H1 (cell line): ENCODE results near the gene DVL1. TPM values are rescaled to one million over a fixed set of nuclear protein-coding genes. Genes with fewer than 3 reads are reported as not detected.
A peak's percentile ranks its signal among the peaks of the same experiment; 100 is the strongest.

Source experiments
- CTCF ChIA-PET: fragments of 300-600 bp; sonication (Branson Sonifier 250); formaldehyde crosslinking; loops from one replicate; lab custom pipeline; 2021; ENCODE audit not compliant: partially characterized antibody; lab: Charles Lee
- POLR2A ChIA-PET: fragments of 300-600 bp; sonication (Branson Sonifier 250); formaldehyde crosslinking; loops from one replicate; lab custom pipeline; 2021; ENCODE audit warnings: inconsistent platforms; ENCODE audit not compliant: partially characterized antibody; lab: Charles Lee
- DNase-seq, 2 experiments: peaks; one replicate each; pipeline versions ENCODE4 v3.0.0 to v3.0.0-alpha.2; 2010 to 2022; ENCODE audit warnings: low spot score in 2 of 2, low read depth in 1 of 2, mixed read lengths in 1 of 2
- FAIRE-seq: peaks from 2 replicates; lab custom pipeline; 2011; peaks lifted over from hg19 to GRCh38; lab: Jason Lieb, UNC
- H2AFZ ChIP-seq: 2 replicates; pipeline ENCODE4 v1.8.1; 2012; ENCODE audit warnings: low read length, inconsistent platforms
- H2AK5ac ChIP-seq: 2 replicates; pipeline ENCODE4 v1.6.1; 2013; ENCODE audit warnings: low read depth, low read length
- H2BK120ac ChIP-seq: replicated peaks from 2 replicates; pipeline ENCODE3; 2013; ENCODE audit warnings: low read depth, low read length, inconsistent platforms
- H2BK12ac ChIP-seq: 2 replicates; pipeline ENCODE4 v1.6.1; 2013; ENCODE audit warnings: low read depth, low read length
- H2BK15ac ChIP-seq: 2 replicates; pipeline ENCODE4 v1.6.1; 2013; ENCODE audit warnings: low read length
- H2BK20ac ChIP-seq: 2 replicates; pipeline ENCODE4 v1.6.1; 2013; ENCODE audit warnings: low read length
- H2BK5ac ChIP-seq: 2 replicates; pipeline ENCODE4 v1.6.1; 2013; ENCODE audit warnings: low read depth, low read length
- H3K14ac ChIP-seq: 2 replicates; pipeline ENCODE4 v1.6.1; 2013; ENCODE audit warnings: inconsistent platforms; ENCODE audit not compliant: insufficient read length
- H3K18ac ChIP-seq: 2 replicates; pipeline ENCODE4 v1.6.1; 2013; ENCODE audit warnings: low read length; ENCODE audit errors: extremely low read depth
- H3K23ac ChIP-seq: 2 replicates; pipeline ENCODE4 v1.6.1; 2013; ENCODE audit warnings: inconsistent platforms; ENCODE audit not compliant: insufficient read length
- H3K23me2 ChIP-seq: 2 replicates; pipeline ENCODE4 v1.6.1; 2013; ENCODE audit warnings: low read depth, low read length
- H3K27ac ChIP-seq: 2 replicates; pipeline ENCODE4 v1.6.1; 2011; ENCODE audit warnings: low read depth, low read length, inconsistent platforms
- H3K27me3 ChIP-seq, 4 experiments: replicated peaks in 1 of 4; 1 replicate in 1 of 4; 2 replicates in 3 of 4; pipeline versions ENCODE4 v1.6.1 to v1.8.1; 2011 to 2013; ENCODE audit warnings: low read length in 3 of 4, mild to moderate bottlenecking in 3 of 4, inconsistent platforms in 2 of 4, mixed read lengths in 2 of 4, moderate library complexity in 1 of 4; ENCODE audit not compliant: control insufficient read depth in 3 of 4, insufficient read depth in 3 of 4; ENCODE audit errors: extremely low read depth in 1 of 4
- H3K36me3 ChIP-seq, 4 experiments: 2 replicates each; pipeline versions ENCODE4 v1.6.1 to v1.8.1; 2011 to 2013; ENCODE audit warnings: mild to moderate bottlenecking in 4 of 4, low read length in 3 of 4, moderate library complexity in 2 of 4, control low read depth in 1 of 4, inconsistent platforms in 1 of 4; ENCODE audit not compliant: insufficient read depth in 4 of 4, control insufficient read depth in 2 of 4
- H3K4ac ChIP-seq: replicated peaks from 2 replicates; pipeline ENCODE3; 2013; ENCODE audit warnings: low read length, low read depth, mixed read lengths, inconsistent platforms; ENCODE audit not compliant: insufficient read length
- H3K4me1 ChIP-seq, 4 experiments: replicated peaks in 1 of 4; 1 replicate in 1 of 4; 2 replicates in 3 of 4; pipeline versions ENCODE4 v1.6.1 to v1.8.1; 2011 to 2013; ENCODE audit warnings: low read length in 3 of 4, inconsistent platforms in 2 of 4, mixed read lengths in 1 of 4; ENCODE audit not compliant: insufficient read depth in 4 of 4, control insufficient read depth in 3 of 4
- H3K4me2 ChIP-seq, 2 experiments: 2 replicates each; pipeline versions ENCODE4 v1.6.1 to v1.8.1; 2011 to 2013; ENCODE audit warnings: low read depth in 2 of 2, low read length in 2 of 2, control low read depth in 1 of 2, inconsistent platforms in 1 of 2, mild to moderate bottlenecking in 1 of 2; ENCODE audit not compliant: insufficient read depth in 1 of 2
- H3K4me3 ChIP-seq, 4 experiments: fragments of 200-600, 300-600 bp in 1 of 4; sonication (generic), shearing (Covaris generic), sonication (Bioruptor Twin) in 1 of 4; 2 replicates each; pipeline versions ENCODE4 v1.5.1 to v1.8.1; 2011 to 2016; ENCODE audit warnings: low read length in 4 of 4, low read depth in 3 of 4, control low read depth in 2 of 4, inconsistent platforms in 2 of 4, mild to moderate bottlenecking in 2 of 4, mixed read lengths in 1 of 4, moderate library complexity in 1 of 4; ENCODE audit not compliant: insufficient read depth in 2 of 4; ENCODE audit errors: extremely low read depth in 1 of 4
- H3K56ac ChIP-seq: replicated peaks from 2 replicates; pipeline ENCODE3; 2013; ENCODE audit warnings: low read depth, mild to moderate bottlenecking, mixed read lengths, low read length, inconsistent platforms; ENCODE audit not compliant: insufficient read length
- H3K79me1 ChIP-seq: 2 replicates; pipeline ENCODE4 v1.6.1; 2013; ENCODE audit warnings: low read depth, low read length, control low read depth
- H3K79me2 ChIP-seq, 2 experiments: 2 replicates each; pipeline versions ENCODE4 v1.6.1 to v1.8.1; 2012 to 2013; ENCODE audit warnings: low read length in 2 of 2, mild to moderate bottlenecking in 2 of 2, inconsistent platforms in 1 of 2; ENCODE audit not compliant: insufficient read depth in 2 of 2, control insufficient read depth in 1 of 2
- H3K9ac ChIP-seq, 4 experiments: replicated peaks in 1 of 4; 1 replicate in 1 of 4; 2 replicates in 3 of 4; pipeline versions ENCODE4 v1.6.1 to v1.8.1; 2011 to 2013; ENCODE audit warnings: low read depth in 3 of 4, low read length in 3 of 4, control low read depth in 2 of 4, mild to moderate bottlenecking in 2 of 4, moderate library complexity in 2 of 4, inconsistent platforms in 1 of 4; ENCODE audit errors: extremely low read depth in 1 of 4
- H3K9me3 ChIP-seq, 2 experiments: 2 replicates each; pipeline versions ENCODE4 v1.6.1 to v1.8.1; 2012 to 2013; ENCODE audit warnings: mild to moderate bottlenecking in 2 of 2, moderate library complexity in 2 of 2, control low read depth in 1 of 2, inconsistent platforms in 1 of 2, low read depth in 1 of 2, low read length in 1 of 2, mixed read lengths in 1 of 2; ENCODE audit not compliant: insufficient read depth in 2 of 2
- H4K20me1 ChIP-seq, 2 experiments: replicated peaks in 1 of 2; 2 replicates each; pipeline versions ENCODE3 to v1.8.1; 2011 to 2013; ENCODE audit warnings: inconsistent platforms in 2 of 2, low read length in 2 of 2, mild to moderate bottlenecking in 1 of 2; ENCODE audit not compliant: insufficient read depth in 2 of 2, control insufficient read depth in 1 of 2
- H4K5ac ChIP-seq: 2 replicates; pipeline ENCODE4 v1.6.1; 2013; ENCODE audit warnings: low read length, low read depth, mixed read lengths, inconsistent platforms; ENCODE audit not compliant: insufficient read length
- H4K8ac ChIP-seq: 2 replicates; pipeline ENCODE4 v1.8.0; 2013; ENCODE audit warnings: mild to moderate bottlenecking, moderate library complexity, low read length, inconsistent platforms; ENCODE audit not compliant: insufficient read depth; ENCODE audit errors: extremely low read depth
- H4K91ac ChIP-seq: replicated peaks from 2 replicates; pipeline ENCODE3; 2013; ENCODE audit warnings: low read length, mixed read lengths, inconsistent platforms; ENCODE audit not compliant: insufficient read length
- BCL11A ChIP-seq, 2 experiments: IDR thresholded peaks; one replicate each; pipeline ENCODE4 v1.6.1; 2011; ENCODE audit warnings: low read depth in 2 of 2, low read length in 2 of 2, mild to moderate bottlenecking in 2 of 2
- BRCA1 ChIP-seq: IDR thresholded peaks from 2 replicates; pipeline ENCODE4 v1.6.1; 2012; ENCODE audit warnings: low read depth, low read length, improper control_type of control experiment
- CBX5 ChIP-seq: fragments of 300-800, 300-1000 bp; sonication (generic); IDR thresholded peaks from 2 replicates; pipeline ENCODE4 v1.7.1; 2016; ENCODE audit warnings: antibody characterized with exemption, low read length, low read depth
- CHD1 ChIP-seq: IDR thresholded peaks from 2 replicates; pipeline ENCODE4 v1.6.1; 2012; ENCODE audit warnings: low read depth, low read length, improper control_type of control experiment
- CHD2 ChIP-seq: IDR thresholded peaks from 2 replicates; pipeline ENCODE4 v1.6.1; 2012; ENCODE audit warnings: low read length, improper control_type of control experiment
- EZH2 ChIP-seq: fragments of 200-600 bp; sonication (generic); IDR thresholded peaks from 2 replicates; pipeline ENCODE4 v1.7.1; 2012; ENCODE audit warnings: low read depth, mild to moderate bottlenecking, moderate library complexity, low read length, inconsistent platforms; ENCODE audit not compliant: severe bottlenecking
- GTF2F1 ChIP-seq: IDR thresholded peaks from 2 replicates; pipeline ENCODE4 v1.6.1; 2012; ENCODE audit warnings: low read depth, low read length, improper control_type of control experiment, borderline replicate concordance
- JUN ChIP-seq: IDR thresholded peaks from 2 replicates; pipeline ENCODE4 v1.6.1; 2011; ENCODE audit warnings: low read depth, mild to moderate bottlenecking, improper control_type of control experiment, low read length
- POLR2A ChIP-seq, 2 experiments: IDR thresholded peaks; 1 replicate in 1 of 2; 2 replicates in 1 of 2; pipeline ENCODE4 v1.6.1; 2011; ENCODE audit warnings: low read depth in 2 of 2, low read length in 2 of 2, mild to moderate bottlenecking in 2 of 2; ENCODE audit errors: control extremely low read depth in 1 of 2
- POLR2AphosphoS5 ChIP-seq: IDR thresholded peaks from 2 replicates; pipeline ENCODE4 v1.6.1; 2011; ENCODE audit warnings: low read depth, low read length
- RNF2 ChIP-seq: fragments of 200-900, 300-1000 bp; sonication (generic); IDR thresholded peaks from 2 replicates; pipeline ENCODE4 v1.7.1; 2016; ENCODE audit warnings: borderline replicate concordance, low read depth, mild to moderate bottlenecking, antibody characterized with exemption, low read length; ENCODE audit not compliant: poor library complexity, severe bottlenecking; ENCODE audit errors: missing control alignments
- SP1 ChIP-seq: IDR thresholded peaks from 2 replicates; pipeline ENCODE4 v1.6.1; 2011; ENCODE audit warnings: low read depth, low read length
- SP4 ChIP-seq: IDR thresholded peaks from 2 replicates; pipeline ENCODE4 v1.6.1; 2012; ENCODE audit warnings: low read length, inconsistent platforms
- SRF ChIP-seq: IDR thresholded peaks from 2 replicates; pipeline ENCODE4 v1.6.1; 2011; ENCODE audit warnings: mild to moderate bottlenecking, low read depth, low read length, moderate library complexity
- TAF1 ChIP-seq: IDR thresholded peaks from 2 replicates; pipeline ENCODE4 v1.6.1; 2011; ENCODE audit warnings: mild to moderate bottlenecking, low read depth, low read length
- YY1 ChIP-seq: IDR thresholded peaks from 2 replicates; pipeline ENCODE4 v1.6.1; 2011; ENCODE audit warnings: low read depth, mild to moderate bottlenecking, low read length
- WGBS, 2 experiments: shearing (Covaris generic) in 1 of 2; methylation state at CpG; one replicate each; pipeline versions ENCODE4 v1.1.6 to v1.1.7; 2013 to 2015; ENCODE audit warnings: low lambda C conversion rate in 2 of 2, mixed read lengths in 2 of 2, inconsistent platforms in 1 of 2, low coverage in 1 of 2, missing lambda C conversion rate in 1 of 2; ENCODE audit not compliant: insufficient replicate concordance in 2 of 2, insufficient coverage in 1 of 2, insufficient read length in 1 of 2; ENCODE audit errors: extremely low coverage in 1 of 2, missing lambda C conversion rate in 1 of 2; 5-methylcytosine and 5-hydroxymethylcytosine counted together
- polyA plus RNA-seq, 7 experiments: library from polyadenylated mRNA; depleted of rRNA in 3 of 7; stranded (reverse) in 5 of 7; unstranded in 2 of 7; fragments of >200 nt in 5 of 7; fragments of 200-250 nt in 2 of 7; gene quantifications; 1 replicate in 5 of 7; 2 replicates in 1 of 7; 4 replicates in 1 of 7; pipeline versions ENCODE4 v1.2.1 to v1.2.3, GENCODE V29; 2011 to 2013; ENCODE audit warnings: missing spikeins in 2 of 7, mixed read lengths in 2 of 7
- total RNA-seq: library from RNA; stranded (reverse); fragmentation: NEBNext Ultra II Directional; extraction: Animal tissue kit (Norgen Biotek cat#: 25700); gene quantifications from 2 replicates; pipeline ENCODE4 v1.2.1, GENCODE V29; 2021

DVL1 gene
- total and polyA plus RNA-seq, 2 of the 8 experiments (the other 6 are each of a cell fraction or from before 2014, with no cell fraction given), result 39.4 to 58.9 TPM

DNA sequence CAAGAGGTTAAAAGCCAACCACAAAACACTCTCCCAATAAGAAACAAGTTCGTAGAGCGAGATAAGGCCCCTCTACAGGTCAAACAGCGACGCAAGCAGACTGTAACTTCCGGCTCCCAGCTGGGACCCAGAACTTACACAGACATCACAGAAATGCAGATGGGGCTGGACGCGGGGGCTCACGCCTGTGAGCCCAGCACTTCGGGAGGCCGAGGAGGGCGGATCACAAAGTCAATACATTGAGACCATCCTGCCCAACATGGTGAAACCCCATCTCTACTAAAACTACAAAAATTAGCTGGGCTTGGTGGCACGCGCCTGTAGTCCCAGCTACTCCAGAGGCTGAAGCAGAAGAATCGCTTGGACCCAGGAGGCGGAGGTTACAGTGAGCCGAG lies 38.9 kb upstream of the DVL1 start:
- H3K4me2 ChIP-seq, result no peak overlapping the region
- no peak overlapping the region for H3K18ac ChIP-seq
- H3K79me2 ChIP-seq, result peaks cover 0 to 5% of the 10 kb centered on the region in 2 experiments; a peak in 1 of 4 replicates
- no peak overlapping the region for H2AK5ac ChIP-seq
- H3K79me1 ChIP-seq, result peaks cover under 1% of the 10 kb centered on the region; the same call in 1 of the 2 replicates
- FAIRE-seq (no peak), DNase-seq (no peak)
- 98% methylated on average over 16 of the region's 16 CpGs; no CpG with 5 or more reads in 1 of the 2 experiments for WGBS, 2 experiments
- H2BK5ac ChIP-seq, result no peak overlapping the region
- no peak overlapping the region for H3K27ac ChIP-seq
- no peak overlapping the region for H3K4me3 ChIP-seq
- H2BK20ac ChIP-seq, result no peak overlapping the region
- H3K4ac ChIP-seq, result no peak overlapping the region
- H2AFZ ChIP-seq, result no peak overlapping the region
- H4K5ac ChIP-seq, result no peak overlapping the region
- H3K27me3 ChIP-seq, result no peaks in the 10 kb centered on the region
- no peak overlapping the region for H3K9ac ChIP-seq
- peaks cover 6 to 13% of the 10 kb centered on the region in 2 experiments for H4K20me1 ChIP-seq
- no peak overlapping the region for H3K56ac ChIP-seq
- no peaks in the 10 kb centered on the region for H3K9me3 ChIP-seq
- no peaks in the 10 kb centered on the region for H3K23me2 ChIP-seq
- no peak overlapping the region for H2BK120ac ChIP-seq
- 0 out of 2 replicates have a peak overlapping the region, but pooled peaks have one; percentile 35 for H4K8ac ChIP-seq
- H3K4me1 ChIP-seq, result no peaks in the 10 kb centered on the region; a peak in 2 of 7 replicates
- ChIA-PET POLR2A (interaction anchor here (1.0 to 33.4 kb wide), 4 partner anchors 4 to 111 kb away, joined by 3 to 719 read pairs (median 362); partner anchors contain the start of genes AURKAIP1, CCNL2 and MRPL20), CTCF (interaction anchor here (1.0 to 1.7 kb wide), 3 partner anchors 10 to 116 kb away, joined by 3 to 4 read pairs (median 4); no protein-coding TSS in a partner anchor)
- peaks cover 52 to 78% (median 67%) of the 10 kb centered on the region in 4 experiments for H3K36me3 ChIP-seq
- H2BK15ac ChIP-seq, result no peak overlapping the region
- no peak overlapping the region for H2BK12ac ChIP-seq
- no peak overlapping the region for H3K14ac ChIP-seq
- H3K23ac ChIP-seq, result no peak overlapping the region
- H4K91ac ChIP-seq, result no peak overlapping the region
- TF ChIP-seq SP4 (no peak), RNF2 (no peak), GTF2F1 (no peak), EZH2 (no peak), POLR2AphosphoS5 (no peak), SP1 (no peak), SRF (no peak), POLR2A (IDR thresholded peaks at IDR 0.05; ENCODE audit: control extremely low read depth in 1 of 2, low read depth in 2 of 2, low read length in 2 of 2) (no peak), YY1 (no peak), JUN (no peak), BCL11A (IDR thresholded peaks at IDR 0.05; ENCODE audit: low read depth in 2 of 2, low read length in 2 of 2) (no peak), BRCA1 (no peak), TAF1 (no peak), CBX5 (no peak), CHD1 (no peak), CHD2 (no peak)
